GM10248 (cell line): ENCODE measurements around the gene PAPPA2.

Experiments used
- CTCF ChIA-PET: fragments of 300-600 bp; sonication (Branson Sonifier 250); formaldehyde crosslinking; extraction: SDS; loops from one replicate; lab custom pipeline; 2021; ENCODE audit warnings: antibody characterized with exemption; lab: Yijun Ruan, JAX
- POLR2A ChIA-PET: fragments of 350-650 bp; sonication (Branson Sonifier 250); formaldehyde crosslinking; extraction: SDS; loops from one replicate; lab custom pipeline; 2020; ENCODE audit warnings: antibody characterized with exemption; lab: Yijun Ruan, JAX
- DNase-seq: peaks from one replicate; pipeline ENCODE4 v3.0.0; 2012; ENCODE audit errors: extremely low spot score
- TF ChIP-seq, protein P1 (sequence below): IDR thresholded peaks from 2 replicates; pipeline ENCODE4 v1.5.1; 2012; ENCODE audit warnings: mild to moderate bottlenecking, low read depth; ENCODE audit errors: extremely low read depth, missing control alignments, control extremely low read depth

Gene PAPPA2

DNA sequence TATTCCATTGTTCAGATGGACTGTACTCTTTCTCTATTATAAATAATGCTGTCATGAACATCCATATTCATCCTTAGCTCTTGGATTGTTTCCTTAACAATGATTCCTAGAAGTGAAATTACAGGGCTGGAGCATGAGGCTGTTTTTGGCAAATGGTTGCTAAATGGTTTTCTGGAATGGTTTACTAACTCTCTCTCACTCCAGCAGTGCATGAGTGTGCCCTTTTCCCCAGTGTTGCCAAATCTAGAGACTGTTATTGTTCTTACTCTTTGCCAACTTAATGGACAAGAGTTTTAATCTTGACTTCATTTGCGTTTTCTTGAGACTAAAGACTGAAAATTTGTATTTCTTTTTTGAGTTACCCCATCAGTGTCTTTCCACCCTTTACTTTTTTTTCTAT, 113.0 kb downstream of the PAPPA2 start:
- CTCF ChIA-PET: interaction anchor here (2.2 kb wide), 1 partner anchor 16 kb away, joined by 11 read pairs; no protein-coding TSS in a partner anchor
- TF ChIP-seq, protein P1, sequence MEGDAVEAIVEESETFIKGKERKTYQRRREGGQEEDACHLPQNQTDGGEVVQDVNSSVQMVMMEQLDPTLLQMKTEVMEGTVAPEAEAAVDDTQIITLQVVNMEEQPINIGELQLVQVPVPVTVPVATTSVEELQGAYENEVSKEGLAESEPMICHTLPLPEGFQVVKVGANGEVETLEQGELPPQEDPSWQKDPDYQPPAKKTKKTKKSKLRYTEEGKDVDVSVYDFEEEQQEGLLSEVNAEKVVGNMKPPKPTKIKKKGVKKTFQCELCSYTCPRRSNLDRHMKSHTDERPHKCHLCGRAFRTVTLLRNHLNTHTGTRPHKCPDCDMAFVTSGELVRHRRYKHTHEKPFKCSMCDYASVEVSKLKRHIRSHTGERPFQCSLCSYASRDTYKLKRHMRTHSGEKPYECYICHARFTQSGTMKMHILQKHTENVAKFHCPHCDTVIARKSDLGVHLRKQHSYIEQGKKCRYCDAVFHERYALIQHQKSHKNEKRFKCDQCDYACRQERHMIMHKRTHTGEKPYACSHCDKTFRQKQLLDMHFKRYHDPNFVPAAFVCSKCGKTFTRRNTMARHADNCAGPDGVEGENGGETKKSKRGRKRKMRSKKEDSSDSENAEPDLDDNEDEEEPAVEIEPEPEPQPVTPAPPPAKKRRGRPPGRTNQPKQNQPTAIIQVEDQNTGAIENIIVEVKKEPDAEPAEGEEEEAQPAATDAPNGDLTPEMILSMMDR: no peak
- no peak for DNase-seq
- POLR2A ChIA-PET: no interaction called here

DNA sequence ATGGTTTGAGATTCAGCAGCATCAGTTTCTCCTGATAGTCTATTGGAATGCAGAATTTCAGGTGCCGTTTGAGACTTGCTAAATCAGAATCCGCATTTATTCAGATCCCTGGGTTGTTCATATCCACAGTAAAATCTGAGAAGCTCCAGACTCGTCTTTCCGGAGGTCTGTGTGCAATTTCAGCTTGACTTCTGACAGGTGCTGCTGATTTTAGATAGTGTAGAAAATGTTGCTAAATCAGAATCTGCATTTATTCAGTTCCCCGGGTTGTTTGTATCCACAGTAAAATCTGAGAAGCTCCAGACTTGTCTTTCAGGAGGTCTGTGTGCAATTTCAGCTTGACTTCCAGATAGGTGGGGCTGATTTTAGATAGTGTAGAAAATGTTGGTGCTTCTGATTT, 113.7 kb downstream of the PAPPA2 start:
- TF ChIP-seq, protein P1: no peak
- CTCF ChIA-PET: interaction anchor here (1.2 to 1.9 kb wide), 3 partner anchors 11 to 16 kb away, joined by 3 to 4 read pairs (median 3); no protein-coding TSS in a partner anchor
- POLR2A ChIA-PET: no interaction called here
- DNase-seq: no peak

DNA sequence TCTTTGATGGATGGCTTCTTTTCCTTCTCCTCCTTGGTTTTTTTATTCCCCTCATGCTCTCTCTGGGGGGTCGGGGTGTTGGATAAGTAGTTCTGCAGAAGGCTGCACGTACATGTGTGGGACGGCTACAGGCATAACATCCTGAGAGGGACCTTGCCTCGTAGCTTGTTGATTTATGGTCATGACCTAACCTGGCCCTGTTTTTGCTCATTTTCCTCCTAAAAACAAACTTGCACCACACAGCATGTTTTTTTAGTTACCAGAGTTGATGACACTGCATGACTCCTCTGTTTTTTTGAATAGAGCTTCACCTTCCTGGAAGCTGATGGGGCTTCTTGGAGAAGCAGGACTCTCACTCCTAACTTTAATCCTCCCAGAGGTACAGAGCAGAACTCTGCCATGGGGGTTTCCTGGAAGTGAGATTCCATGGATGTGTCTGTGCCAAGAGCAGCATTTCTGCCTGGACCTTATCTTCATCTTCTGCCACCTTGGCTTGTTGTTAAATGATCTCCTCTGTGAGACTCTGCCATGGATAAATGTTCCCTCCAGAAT, 114.7 kb downstream of the PAPPA2 start:
- TF ChIP-seq, protein P1: no peak
- POLR2A ChIA-PET: no interaction called here
- DNase-seq: no peak
- CTCF ChIA-PET: interaction anchor here (1.2 to 1.9 kb wide), 4 partner anchors 12 to 18 kb away, joined by 3 to 4 read pairs (median 4); no protein-coding TSS in a partner anchor

DNA sequence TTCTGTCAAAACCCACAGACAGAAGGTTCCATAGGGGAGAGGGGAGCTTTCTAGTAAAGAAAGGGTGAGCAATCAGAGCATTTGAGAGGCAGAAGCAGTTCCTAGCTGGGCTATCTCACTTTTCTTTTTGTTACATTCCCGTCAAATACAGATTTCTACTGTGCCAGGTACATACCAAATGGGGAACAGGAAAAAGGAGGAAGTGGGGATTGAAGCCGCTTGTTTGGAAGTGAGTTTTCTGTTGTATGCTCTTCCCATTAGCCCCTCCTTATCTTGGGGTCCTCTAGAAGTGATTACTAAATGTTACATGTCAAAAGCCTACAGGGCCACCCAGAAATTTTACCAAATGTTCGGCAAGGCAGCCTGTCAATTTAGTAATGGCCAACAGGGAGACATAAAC, 116.1 kb downstream of the PAPPA2 start:
- TF ChIP-seq, protein P1: no peak
- ChIA-PET POLR2A (no interaction called here), CTCF (no interaction called here)
- DNase-seq: no peak

DNA sequence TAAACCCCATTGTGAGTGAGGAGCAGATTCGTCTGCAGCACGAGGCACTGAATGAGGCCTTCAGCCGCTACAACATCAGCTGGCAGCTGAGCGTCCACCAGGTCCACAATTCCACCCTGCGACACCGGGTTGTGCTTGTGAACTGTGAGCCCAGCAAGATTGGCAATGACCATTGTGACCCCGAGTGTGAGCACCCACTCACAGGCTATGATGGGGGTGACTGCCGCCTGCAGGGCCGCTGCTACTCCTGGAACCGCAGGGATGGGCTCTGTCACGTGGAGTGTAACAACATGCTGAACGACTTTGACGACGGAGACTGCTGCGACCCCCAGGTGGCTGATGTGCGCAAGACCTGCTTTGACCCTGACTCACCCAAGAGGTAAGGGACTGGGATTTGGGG, 132.2 kb downstream of the PAPPA2 start:
- POLR2A ChIA-PET: no interaction called here
- DNase-seq: no peak
- CTCF ChIA-PET: no interaction called here
- TF ChIP-seq, protein P1: no peak

DNA sequence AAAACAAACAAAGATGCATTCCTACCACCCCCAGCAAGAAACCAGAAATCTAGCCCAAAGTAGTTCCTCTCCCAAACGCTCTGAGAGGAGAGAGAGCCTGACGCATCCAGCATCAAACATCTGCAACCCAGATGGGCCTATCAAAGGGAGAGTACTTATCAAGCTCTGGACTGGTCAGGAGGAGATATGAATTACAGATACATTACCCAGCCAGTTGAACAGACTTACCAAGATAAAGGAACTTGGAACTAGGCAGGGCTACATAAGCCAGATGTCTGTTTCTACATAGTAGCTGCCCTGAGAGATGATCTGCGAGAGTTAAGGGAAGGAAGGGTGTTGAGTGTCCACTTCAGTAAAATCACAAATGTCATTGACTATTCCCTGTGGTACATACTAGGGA, 138.4 kb downstream of the PAPPA2 start:
- no peak for DNase-seq
- TF ChIP-seq, protein P1: no peak
- ChIA-PET POLR2A (no interaction called here), CTCF (no interaction called here)
